Measurements from ENCODE around the gene FN3K.
A peak's percentile ranks its signal among the peaks of the same experiment; 100 is the strongest.

Gene FN3K

GRCh38 chr17:82703935-82704865 is 31.2 kb upstream of the FN3K start:
- DNase-seq: no peak

DNA sequence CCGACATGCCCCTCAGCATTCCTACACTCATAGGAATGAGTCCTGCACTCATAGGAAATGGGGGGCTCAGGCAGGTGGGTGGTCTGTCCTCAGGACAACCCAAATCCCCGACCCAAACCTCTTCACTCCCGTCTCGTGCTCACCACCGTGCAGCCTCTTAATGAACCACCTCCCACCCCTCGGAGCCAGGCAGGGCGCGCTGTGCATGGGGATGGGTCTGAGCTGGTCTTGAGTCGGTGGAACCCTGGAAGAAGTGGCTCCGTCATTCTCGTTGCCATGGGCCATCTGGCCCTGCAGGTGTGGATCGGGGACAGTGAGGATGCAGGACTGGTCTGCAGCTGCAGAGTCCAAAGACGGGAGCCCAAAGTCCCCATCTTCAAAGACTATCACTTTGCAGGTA is 30.5 kb upstream of the FN3K start:
- no peak for DNase-seq

GRCh38 chr17:82705756-82706155 is 29.7 kb upstream of the FN3K start:
- DNase-seq: no peak

- no peak for DNase-seq
Observed at GRCh38 chr17:82709024-82709675, 26.3 kb upstream of the FN3K start.

DNA sequence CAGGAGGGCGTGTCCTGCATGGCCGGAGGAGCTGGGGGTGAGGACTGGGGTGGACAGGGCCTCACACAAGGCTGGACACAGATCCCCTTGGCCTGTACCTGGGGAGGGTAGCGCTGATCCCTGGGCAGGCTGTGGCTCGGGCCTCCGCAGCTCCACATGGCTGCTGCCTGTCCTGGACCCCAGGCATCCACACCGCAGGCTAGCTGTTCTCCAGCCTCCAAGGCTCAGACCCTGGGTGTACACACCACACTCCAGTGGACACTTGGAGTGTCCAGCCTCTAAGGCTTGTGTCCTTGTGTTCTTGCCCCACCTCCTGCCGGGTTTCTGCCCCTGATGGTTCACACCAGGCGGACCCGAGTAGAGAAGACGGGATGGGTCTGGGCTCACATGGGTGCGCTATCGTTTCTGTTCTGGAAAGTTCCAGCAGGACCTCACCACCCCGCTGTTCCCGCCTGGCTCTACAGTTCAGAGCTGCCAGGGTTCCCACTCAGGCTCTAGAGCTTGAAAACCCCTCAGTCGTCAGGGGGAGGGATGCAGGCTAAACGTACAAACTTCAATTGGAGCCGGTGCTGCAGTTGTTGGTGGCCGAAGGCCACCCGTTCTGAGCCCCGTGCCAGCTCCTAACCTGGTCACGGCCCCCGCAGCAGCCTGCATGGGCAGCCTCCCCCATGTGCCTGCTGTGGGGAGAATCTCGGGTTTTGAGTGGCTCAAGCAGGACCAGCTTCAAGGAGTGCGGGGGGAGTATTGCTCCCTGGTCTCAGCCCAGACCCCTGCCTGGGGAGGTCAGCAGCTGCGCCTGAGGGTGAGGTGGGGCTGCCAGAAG is 25.5 kb upstream of the FN3K start:
- DNase-seq: no peak

DNA sequence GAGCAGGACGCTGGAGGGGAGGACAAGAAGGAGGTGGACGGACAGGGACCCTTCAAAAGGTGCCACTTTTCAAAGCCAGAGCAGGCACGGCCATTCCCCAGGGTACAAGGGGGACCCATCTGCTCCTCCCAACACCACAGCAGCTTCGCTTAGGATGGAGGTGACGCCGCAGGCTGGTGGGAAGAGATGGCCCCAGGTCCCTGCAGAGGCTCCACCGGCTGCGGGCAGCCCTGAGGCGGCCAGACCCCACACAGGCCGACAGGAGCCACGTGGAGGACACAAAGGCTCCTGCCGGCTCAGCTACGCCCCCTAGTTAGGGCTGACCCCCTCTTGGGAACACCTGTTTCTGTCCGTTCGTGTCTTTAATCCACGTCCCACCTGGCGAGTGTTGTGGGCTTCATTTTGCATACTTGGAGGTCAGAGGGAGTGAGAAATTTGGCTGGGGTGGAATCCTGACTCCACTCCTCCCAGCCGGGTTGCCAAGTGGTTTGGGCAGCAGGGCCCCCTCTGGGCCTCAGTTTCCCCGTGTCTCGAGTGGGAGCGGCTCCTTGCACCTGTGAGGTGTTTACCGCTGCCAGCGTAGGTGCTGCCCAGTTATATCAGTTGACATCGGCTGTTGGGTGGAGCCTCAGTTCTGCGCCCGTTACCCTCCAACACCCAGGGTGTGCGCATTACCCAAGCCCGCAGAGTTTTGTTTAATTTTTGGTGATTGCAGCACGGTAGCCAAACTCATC is 24.7 kb upstream of the FN3K start:
- no peak for DNase-seq

DNA sequence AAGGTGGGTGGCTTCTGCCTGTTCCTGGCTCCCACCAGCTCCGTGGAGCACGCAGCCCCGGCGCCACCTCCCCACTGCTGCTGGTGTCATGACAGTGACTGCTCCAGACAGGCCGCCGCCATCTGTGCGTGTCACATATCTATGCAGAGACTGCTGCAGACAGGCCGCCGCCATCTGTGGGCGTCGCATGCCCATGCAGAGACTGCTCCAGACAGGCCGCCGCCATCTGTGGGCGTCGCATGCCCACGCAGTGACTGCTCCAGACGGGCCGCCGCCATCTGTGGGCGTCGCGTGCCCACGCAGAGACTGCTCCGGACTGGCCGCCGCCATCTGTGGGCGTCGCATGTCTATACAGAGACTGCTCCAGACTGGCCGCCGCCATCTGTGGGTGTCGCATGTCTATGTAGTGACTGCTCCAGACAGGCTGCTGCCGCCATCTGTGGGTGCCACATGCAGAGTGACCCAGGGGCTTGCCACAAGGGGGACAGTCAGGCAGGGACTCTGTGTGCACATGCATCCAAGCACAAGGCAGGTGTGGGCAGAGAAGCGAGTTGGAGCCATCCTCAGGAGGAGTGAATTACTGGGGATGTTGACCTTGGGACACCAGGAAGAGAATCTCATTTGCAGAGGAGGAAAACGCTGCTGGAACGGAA is 22.2 kb upstream of the FN3K start:
- DNase-seq: no peak

DNA sequence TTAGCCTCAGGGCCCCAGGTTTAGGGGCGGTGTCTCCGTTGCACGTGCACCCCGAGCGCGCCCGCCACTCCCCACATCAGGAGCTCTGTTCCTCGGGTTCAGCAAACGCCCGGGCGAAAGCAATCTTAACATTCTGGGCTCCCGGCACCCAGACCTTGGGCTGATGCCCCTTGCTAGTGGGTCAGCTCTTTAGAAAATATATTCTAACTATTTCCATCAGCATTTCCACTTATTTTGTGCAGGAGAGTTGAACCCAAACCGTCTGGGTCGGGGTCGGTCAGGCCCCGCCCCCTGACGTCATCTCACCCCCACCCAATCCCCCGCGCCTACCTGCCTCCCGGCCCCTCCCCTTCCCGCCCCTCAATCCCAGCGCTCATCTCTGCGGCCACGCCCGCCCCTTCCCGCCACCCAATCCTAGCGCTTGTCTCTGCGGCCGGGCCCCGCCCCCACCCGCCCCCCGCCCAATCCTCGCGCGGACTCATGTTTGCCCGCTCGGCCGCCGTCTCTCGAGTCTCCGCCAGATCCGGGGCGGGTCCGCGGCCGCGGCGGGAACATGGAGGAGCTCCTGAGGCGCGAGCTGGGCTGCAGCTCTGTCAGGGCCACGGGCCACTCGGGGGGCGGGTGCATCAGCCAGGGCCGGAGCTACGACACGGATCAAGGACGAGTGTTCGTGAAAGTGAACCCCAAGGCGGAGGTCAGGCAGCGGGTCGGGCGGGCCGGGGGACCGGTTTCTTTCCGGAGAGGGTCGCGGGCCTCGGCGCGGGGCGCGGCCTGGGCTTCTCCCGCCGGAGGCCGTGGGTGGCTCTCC is 19.0 kb upstream of the FN3K start, which contains the start of gene FN3KRP:
Gene FN3KRP, plus strand, starts transcription at position 504 of the 808 bp plus-strand sequence. Its CDS starts 50 bp downstream, at position 554.
- DNase-seq: peak; percentile 87

DNA sequence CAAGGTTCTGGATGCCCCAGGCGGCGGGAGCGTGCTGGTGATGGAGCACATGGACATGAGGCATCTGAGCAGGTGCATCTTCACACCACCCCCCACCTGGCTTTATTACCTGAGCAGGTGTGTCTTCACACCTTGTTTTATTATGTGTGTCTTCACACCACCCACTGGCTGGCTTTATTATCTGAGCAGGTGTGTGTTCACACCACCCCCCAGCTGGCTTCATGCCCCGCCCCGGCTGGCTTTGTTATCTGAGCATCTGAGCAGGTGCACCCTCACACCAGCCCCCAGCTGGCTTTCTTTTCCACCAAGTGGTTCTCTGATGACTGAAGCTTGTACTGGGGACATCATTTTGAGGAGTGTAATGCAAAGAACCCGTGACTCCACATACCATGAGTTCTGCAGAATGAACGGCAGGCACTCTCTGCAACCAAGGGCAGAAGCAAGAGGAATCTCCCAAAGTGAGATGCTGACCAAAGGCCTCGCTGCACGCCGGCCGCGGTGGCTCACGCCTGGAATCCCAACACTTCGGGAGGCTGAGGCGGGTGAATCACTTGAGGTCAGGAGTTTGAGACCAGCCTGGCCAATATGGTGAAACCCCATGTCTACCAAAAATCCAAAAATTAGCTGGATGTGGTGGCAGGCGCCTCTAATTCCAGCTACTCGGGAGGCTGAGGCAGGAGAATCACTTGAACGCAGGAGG is 16.3 kb upstream of the FN3K start:
- no peak for DNase-seq

DNA sequence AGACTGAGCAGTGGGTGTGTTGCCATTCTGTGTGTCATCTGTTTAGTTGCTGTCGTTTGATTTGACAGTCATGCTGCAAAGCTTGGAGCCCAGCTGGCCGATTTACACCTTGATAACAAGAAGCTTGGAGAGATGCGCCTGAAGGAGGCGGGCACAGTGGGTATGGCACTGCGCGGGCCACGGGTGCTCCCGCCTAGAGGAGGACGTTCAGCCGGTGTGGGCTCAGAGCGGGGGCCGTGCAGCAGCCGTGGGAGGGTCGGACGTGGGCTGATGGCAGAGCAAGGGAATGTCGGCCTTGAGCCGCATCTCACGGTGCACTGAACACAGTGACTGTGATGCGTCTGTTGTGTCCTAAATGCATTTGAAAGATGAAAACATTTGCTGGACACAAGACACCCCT is 15.2 kb upstream of the FN3K start:
- DNase-seq: no peak

DNA sequence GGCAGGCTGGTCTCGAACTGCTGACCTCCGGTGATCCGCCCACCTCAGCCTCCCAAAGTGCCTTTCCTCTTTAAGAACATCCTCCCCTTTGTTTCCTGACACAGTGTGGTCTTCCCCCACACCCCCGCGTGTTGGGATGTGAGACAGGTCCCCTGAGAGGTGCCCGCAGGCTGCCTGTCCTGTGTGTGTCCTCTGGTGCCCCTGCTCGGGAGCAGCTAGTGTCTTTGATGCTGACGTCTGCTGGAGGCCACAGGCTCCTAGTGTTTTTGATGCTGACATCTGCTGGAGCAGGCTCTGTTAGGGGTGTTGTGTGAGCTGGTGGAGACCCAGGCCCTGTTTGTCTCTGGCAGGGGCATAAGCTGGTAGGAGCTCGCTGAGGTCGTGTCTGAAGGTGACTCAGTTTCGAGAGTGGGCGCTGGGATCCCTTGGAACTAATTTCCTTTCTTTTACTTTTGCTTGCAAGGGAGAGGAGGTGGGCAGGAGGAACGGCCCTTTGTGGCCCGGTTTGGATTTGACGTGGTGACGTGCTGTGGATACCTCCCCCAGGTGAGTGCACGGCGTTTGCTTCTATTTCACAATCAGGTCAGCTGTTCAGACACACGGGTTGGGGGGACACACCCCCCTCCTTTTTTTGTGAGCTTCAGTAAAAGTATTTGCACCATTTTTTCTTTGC is 12.9 kb upstream of the FN3K start:
- no peak for DNase-seq

- no peak for DNase-seq
Observed at GRCh38 chr17:82723169-82723807, 12.1 kb upstream of the FN3K start.

GRCh38 chr17:82726427-82726826 is 9.0 kb upstream of the FN3K start:
- no peak for DNase-seq

DNA sequence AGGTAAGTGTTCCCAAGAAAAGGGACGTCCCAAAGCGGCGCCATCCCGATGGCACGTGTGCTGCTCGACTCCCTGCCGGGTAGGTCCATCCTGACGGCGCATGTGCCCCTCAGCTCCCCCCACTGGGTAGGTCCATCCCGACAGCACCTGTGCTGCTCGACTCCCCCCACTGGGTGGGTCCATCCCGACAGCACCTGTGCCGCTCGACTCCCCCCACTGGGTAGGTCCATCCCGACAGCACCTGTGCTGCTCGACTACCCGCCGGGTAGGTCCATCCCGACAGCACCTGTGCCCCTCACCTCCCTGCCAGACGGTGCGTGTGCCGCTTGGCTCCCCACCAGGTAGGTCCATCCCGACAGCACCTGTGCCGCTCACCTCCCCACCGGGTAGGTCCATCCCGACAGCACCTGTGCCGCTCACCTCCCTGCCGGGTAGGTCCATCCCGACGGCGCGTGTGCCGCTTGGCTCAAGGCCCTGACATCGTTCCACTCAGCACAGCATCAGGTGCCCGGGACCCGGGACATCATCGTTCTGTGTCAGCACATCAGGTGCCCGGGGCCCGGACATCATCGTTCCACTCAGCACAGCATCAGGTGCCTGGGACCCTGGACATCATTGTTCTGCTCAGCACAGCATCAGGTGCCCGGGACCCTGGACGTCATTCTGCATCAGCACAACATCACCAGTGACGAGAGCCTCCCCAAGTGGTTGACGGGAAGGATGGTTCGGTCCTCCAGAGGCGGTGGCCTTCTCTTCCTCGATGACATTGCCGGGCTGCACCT is 5.7 kb upstream of the FN3K start:
- no peak for DNase-seq

DNA sequence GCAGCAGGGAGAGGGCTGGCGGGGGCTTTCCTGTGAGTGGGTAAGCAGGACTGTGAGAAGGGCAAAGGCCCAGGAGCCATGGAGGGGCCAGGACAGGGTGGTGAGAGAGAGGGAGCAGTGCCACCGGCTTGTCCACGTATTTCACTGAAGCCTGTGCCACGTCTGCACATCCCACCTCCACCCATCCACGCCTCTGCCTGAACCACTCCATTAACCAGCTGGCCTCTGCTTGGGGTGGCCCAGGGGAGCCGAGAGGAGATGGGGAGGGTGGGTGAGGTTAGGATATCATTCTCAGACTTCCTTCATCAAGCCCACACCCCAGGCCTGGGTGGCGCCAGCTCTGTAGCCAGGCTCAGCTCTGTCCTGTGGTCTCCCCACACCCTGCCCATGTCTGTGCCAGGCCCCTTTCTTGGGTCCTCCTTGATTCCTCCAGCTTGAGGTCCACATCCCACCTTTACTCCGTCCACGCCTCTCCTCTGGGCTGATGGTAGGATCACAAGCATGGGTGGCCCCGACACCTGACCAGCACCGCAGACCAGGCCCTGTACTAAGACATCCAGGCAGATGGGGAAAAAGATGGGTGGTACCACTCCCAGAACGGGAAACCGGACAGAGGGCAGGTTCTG is 3.2 kb upstream of the FN3K start:
- no peak for DNase-seq

DNA sequence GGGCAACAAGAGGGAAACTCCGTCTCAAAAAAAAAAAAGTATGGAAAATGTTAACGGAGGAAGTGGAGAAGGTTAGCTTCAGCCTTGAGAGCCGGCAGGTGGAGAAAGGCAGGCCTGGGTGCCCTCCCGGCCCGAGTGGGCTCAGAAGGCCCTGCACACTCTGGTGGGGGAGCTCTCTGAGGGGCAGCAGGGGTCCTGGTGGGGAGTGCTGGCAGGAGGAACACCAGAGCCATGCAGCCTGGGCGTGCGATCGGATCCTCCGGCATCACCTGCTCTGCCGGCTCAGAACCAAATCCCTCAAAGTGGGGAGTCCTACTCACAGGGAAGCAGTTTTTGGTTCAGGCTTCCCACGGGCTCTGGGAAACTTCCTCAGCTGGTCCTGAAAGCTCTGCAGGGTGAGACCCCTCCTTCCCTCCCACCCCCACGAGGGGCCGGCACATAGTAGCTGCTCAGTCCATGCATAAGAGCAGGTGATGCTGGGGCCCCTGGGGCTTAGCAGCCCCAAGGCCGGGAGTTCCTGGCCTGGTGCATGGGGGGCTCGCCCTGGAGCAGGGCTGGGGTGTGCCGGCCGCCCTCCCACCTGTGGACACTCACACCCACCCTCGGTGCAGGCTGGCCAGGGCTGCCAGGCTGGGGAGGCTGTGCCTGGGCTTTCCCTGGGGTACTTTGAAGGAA is 1.2 kb downstream of the FN3K start:
- no peak for DNase-seq
